Measurements from ENCODE around the gene ITGB5. TPM values are rescaled to one million over a fixed set of nuclear protein-coding genes. Genes with fewer than 3 reads are reported as not detected.

The ITGB5 gene
- total RNA-seq, 4 donors from 2014 or later = 79.2 to 122 (median 110) TPM

DNA sequence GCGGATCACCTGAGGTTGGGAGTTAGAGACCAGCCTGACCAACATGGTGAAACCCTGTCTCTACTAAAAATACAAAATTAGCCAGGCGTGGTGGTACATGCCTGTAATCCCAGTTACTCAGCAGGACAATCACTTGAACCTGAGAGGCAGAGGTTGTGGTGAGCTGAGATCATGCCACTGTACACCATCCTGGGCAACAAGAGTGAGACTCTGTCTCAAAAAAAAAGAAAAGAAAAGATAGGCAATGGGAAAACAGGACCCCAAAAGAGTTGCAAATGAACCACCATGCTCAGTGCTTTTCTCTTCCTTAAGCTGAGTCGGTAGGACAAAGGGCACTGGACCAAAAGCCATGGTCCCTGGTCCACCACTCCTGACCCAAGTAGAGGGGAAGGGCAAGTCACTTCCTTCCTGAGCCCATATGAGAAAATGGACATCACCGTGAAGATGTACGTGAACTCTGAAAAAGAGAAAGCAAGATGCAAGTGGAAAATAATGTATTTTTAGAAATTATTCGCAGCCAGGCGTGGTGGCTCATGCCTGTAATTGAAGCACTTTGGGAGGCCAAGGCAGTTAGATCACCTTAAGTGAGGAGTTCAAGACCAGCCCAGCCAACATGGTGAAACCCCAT, 2.6 kb downstream of the ITGB5 start:
- TF ChIP-seq, protein P1, sequence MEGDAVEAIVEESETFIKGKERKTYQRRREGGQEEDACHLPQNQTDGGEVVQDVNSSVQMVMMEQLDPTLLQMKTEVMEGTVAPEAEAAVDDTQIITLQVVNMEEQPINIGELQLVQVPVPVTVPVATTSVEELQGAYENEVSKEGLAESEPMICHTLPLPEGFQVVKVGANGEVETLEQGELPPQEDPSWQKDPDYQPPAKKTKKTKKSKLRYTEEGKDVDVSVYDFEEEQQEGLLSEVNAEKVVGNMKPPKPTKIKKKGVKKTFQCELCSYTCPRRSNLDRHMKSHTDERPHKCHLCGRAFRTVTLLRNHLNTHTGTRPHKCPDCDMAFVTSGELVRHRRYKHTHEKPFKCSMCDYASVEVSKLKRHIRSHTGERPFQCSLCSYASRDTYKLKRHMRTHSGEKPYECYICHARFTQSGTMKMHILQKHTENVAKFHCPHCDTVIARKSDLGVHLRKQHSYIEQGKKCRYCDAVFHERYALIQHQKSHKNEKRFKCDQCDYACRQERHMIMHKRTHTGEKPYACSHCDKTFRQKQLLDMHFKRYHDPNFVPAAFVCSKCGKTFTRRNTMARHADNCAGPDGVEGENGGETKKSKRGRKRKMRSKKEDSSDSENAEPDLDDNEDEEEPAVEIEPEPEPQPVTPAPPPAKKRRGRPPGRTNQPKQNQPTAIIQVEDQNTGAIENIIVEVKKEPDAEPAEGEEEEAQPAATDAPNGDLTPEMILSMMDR (IDR thresholded peaks at IDR 0.05) = no peak
- TF ChIP-seq POLR2A (IDR thresholded peaks at IDR 0.05) = no peak
- no peaks in the 10 kb centered on the region for H3K9me3 ChIP-seq
- DNase-seq = no peak
- WGBS, 2 donors = 75 to 78% methylated on average over 7 of the region's 7 CpGs
- H3K27me3 ChIP-seq = no peaks in the 10 kb centered on the region
- H3K4me1 ChIP-seq = peaks cover 11 to 34% of the 10 kb centered on the region in 2 donors
- intact Hi-C loops (cut with DNase I) = no loop called here
- no peaks in the 10 kb centered on the region for H3K36me3 ChIP-seq
- no peak overlapping the region for H3K27ac ChIP-seq
- no peak overlapping the region for H3K4me3 ChIP-seq (replicated peaks in 1 of 3)

DNA sequence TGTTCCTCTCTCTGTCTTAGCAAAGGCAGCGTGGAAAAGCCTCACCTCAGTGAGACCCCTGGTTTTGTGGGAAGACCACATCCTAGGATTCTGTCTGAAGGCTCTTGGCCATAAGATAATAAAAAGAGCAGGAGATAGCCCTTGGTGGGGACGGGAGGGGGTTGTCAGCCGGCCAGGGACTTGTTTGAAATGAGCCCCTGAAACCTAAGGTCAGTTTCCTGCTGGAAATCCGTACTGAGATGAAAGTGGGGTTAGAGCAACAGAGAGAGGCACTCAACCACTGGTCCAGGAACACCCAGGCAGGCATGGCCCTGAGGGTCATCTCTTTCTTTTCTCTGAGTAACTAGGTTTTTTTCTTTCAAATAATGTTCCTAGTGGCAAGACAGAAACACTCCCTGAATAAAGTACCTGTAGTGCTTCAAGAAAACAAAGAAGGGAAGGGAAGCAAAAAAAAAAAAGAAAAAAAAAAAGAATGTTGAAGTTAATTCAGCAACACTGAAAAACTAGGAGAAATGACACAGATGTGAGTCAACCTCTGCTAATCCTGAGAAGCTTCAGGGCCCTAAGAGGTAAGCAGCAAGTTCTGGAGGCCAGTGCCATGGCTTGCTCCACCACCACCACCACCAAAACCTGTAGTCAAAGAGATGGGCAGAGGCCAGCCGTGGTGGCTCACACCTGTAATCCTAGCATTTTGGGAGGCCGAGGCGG, 3.2 kb downstream of the ITGB5 start:
- WGBS, 2 donors = 86 to 87% methylated on average over 7 of the region's 7 CpGs
- no peaks in the 10 kb centered on the region for H3K9me3 ChIP-seq
- no peak for TF ChIP-seq POLR2A (IDR thresholded peaks at IDR 0.05)
- TF ChIP-seq, protein P1 (IDR thresholded peaks at IDR 0.05) = no peak
- intact Hi-C loops (cut with DNase I) = no loop called here
- peaks cover 18 to 36% of the 10 kb centered on the region in 2 donors for H3K4me1 ChIP-seq
- H3K4me3 ChIP-seq (replicated peaks in 1 of 3) = no peak overlapping the region
- no peak for DNase-seq
- no peak overlapping the region for H3K27ac ChIP-seq
- H3K36me3 ChIP-seq = no peaks in the 10 kb centered on the region
- H3K27me3 ChIP-seq = no peaks in the 10 kb centered on the region

DNA sequence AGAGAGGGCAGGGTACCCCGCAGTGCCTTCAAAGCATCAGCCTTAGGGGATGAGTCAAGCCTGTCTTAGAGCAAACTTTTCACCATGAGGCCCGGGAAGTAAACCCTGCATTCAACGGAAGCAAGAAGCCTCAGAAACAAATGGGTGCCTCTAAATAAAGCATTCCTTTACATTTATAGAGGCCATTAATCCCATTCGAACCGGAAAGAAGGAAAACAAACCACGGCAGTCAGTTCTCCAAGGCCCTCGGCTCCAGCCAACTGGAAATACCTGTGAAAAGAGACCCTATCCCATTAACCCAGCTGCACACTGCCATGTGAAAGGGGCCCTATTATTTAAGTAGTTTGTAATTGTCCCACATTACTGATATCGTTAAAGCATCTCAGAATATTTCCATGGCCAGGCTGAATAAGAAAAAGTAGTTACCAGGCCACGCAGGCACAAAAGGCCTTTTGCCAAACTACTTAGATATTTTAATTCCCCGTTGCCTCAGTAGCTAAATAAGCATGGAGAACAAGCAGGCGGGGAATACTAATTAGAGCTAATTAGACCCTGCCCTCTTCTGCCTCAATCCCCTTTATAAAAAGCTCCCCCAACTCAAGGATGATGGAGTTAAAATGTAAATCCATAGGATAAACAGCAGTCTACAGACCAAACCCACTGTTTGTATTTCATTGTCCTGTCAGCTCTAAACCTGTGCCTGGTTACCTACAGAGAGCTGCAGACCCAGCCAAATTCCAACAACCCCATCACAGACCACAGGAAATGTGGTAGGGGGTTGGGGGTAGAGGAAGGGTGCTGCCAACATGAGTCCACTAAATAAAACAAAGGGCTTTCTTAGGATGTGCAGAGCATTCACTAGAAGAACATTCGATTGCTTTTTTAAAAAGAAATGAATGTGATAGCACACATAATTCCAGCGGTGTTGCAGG, 4.1 kb downstream of the ITGB5 start:
- H3K9me3 ChIP-seq = no peaks in the 10 kb centered on the region
- no peaks in the 10 kb centered on the region for H3K36me3 ChIP-seq
- peaks cover 24 to 37% of the 10 kb centered on the region in 2 donors for H3K4me1 ChIP-seq
- no peak overlapping the region for H3K4me3 ChIP-seq (replicated peaks in 1 of 3)
- H3K27ac ChIP-seq = no peak overlapping the region
- H3K27me3 ChIP-seq = no peaks in the 10 kb centered on the region
- DNase-seq = no peak
- WGBS, 2 donors = 80 to 82% methylated on average over 13 of the region's 13 CpGs
- TF ChIP-seq, protein P1 (IDR thresholded peaks at IDR 0.05) = no peak
- TF ChIP-seq POLR2A (IDR thresholded peaks at IDR 0.05) = no peak
- intact Hi-C loops (cut with DNase I) = no loop called here

DNA sequence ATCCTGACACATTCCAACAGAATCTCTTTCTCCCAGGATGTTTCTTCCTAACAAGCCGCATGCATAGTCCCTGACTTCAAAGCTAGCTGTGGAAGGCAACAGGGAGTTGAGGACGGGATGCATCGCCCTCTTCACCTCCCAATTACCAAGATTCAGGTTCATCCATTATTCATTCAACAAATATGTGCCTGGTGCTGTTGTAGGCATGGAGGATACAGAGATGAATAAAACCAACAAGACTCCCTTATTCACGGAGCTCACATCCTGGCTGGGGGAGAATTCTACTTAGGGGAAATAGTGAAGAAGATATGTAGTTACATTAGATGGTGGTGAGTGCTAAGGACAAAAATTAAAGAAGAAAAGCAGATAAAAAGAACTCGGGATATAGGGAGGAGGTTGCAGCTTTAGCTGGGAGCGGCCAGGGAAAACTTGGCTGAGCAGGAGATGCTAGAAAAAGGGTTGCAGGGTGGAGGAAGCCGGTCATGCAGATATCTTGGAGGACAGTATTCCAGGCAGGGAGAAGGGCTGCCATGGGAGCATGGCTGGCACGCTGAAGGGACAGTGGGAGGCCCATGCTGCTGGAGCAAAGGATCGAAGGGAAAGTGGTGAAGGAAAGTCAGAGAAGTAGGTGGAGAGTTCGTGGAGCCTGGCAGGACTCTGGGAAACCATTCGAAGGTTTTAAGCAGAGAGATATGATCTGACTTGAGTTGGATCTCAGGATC, 5.0 kb downstream of the ITGB5 start:
- no peak for DNase-seq

More for the DNA sequence above, 5.0 kb downstream of the ITGB5 start:
- H3K36me3 ChIP-seq = no peaks in the 10 kb centered on the region
- WGBS, 2 donors = 87 to 88% methylated on average over 11 of the region's 11 CpGs
- H3K4me1 ChIP-seq = peaks cover 31 to 44% of the 10 kb centered on the region in 2 donors
- no peak overlapping the region for H3K4me3 ChIP-seq (replicated peaks in 1 of 3)
- H3K9me3 ChIP-seq = no peaks in the 10 kb centered on the region
- TF ChIP-seq, protein P1 (IDR thresholded peaks at IDR 0.05) = no peak
- TF ChIP-seq POLR2A (IDR thresholded peaks at IDR 0.05) = no peak
- no peaks in the 10 kb centered on the region for H3K27me3 ChIP-seq
- no peak overlapping the region for H3K27ac ChIP-seq
- intact Hi-C loops (cut with DNase I) = no loop called here
